ENCODE results near the gene HOXC6. TPM values are rescaled to one million over a fixed set of nuclear protein-coding genes. Genes with fewer than 3 reads are reported as not detected.
A peak's percentile ranks its signal among the peaks of the same experiment; 100 is the strongest.

Gene HOXC6
- polyA plus RNA-seq, 3 donors, result not detected

- no peak overlapping the region for H3K4me3 ChIP-seq (replicated peaks in 1 of 3; ENCODE audit: low read depth in 2 of 3, low read length in 3 of 3)
- H3K9me3 Mint-ChIP-seq, result peaks cover 15 to 76% (median 64%) of the 10 kb centered on the region in 7 donors
- H3K27me3 Mint-ChIP-seq (ENCODE audit: low read depth in 3 of 3), result peaks cover 97 to 100% (median 100%) of the 10 kb centered on the region in 3 donors
- H3K4me1 ChIP-seq (ENCODE audit: control insufficient read depth in 1 of 2, insufficient read depth in 2 of 2, low read length in 2 of 2), result peaks cover 24 to 27% of the 10 kb centered on the region in 2 donors
- peak overlapping the region in 1 of 2 donors; percentile 89 for H3K4me3 Mint-ChIP-seq
- H3K36me3 Mint-ChIP-seq, result peaks cover 10 to 24% of the 10 kb centered on the region in 2 donors
- intact Hi-C loops (cut with micrococcal nuclease), result loop anchor here in 1 of 2 donors (10.0 kb wide), 1 partner anchor 285 kb away; no protein-coding TSS in a partner anchor
- no peak overlapping the region for H3K27ac ChIP-seq (ENCODE audit: low read depth in 1 of 2, low read length in 2 of 2)
- H3K79me2 ChIP-seq (ENCODE audit: insufficient read depth, low read length), result no peaks in the 10 kb centered on the region
- H3K4me2 ChIP-seq (replicated peaks; ENCODE audit: extremely low read depth, low read length, poor library complexity, severe bottlenecking), result no peak overlapping the region
- TF ChIP-seq CTCF (IDR thresholded peaks at IDR 0.05), result peak; percentile 10
- DNase-seq, result no peak
- 4% methylated on average over 3 of the region's 7 CpGs for WGBS (ENCODE audit: insufficient coverage)
- H3K27ac Mint-ChIP-seq, result no peak overlapping the region
- no peaks in the 10 kb centered on the region for H3K36me3 ChIP-seq (replicated peaks in 1 of 2; ENCODE audit: control insufficient read depth in 1 of 2, insufficient read depth in 2 of 2, low read length in 2 of 2)
- no peaks in the 10 kb centered on the region for H4K20me1 ChIP-seq (ENCODE audit: insufficient read depth, low read length)
- peaks cover 91 to 100% of the 10 kb centered on the region in 2 donors for H3K27me3 ChIP-seq (ENCODE audit: control insufficient read depth in 2 of 2, insufficient read depth in 2 of 2, low read length in 2 of 2)
- H3K9ac ChIP-seq (ENCODE audit: insufficient read depth, low read length, poor library complexity, severe bottlenecking), result no peak overlapping the region
- H2AFZ ChIP-seq (ENCODE audit: insufficient read depth, low read depth, low read length, poor library complexity, severe bottlenecking), result no peak overlapping the region
- H3K9me3 ChIP-seq (replicated peaks in 1 of 2; ENCODE audit: control insufficient read depth in 1 of 2, insufficient read depth in 1 of 2, low read length in 2 of 2), result peaks cover 54 to 90% of the 10 kb centered on the region in 2 donors
- H3K4me1 Mint-ChIP-seq, result peaks cover 29% of the 10 kb centered on the region
Measured at GRCh38 chr12:53980104-53980801, 48.0 kb upstream of the HOXC6 start.

GRCh38 chr12:53980802-53981496 is 47.3 kb upstream of the HOXC6 start:
- Mint-ChIP-seq H3K36me3 (peaks cover 12 to 21% of the 10 kb centered on the region in 2 donors), H3K27ac (peak overlapping the region in 1 of 7 donors; percentile 6), H3K27me3 (ENCODE audit: low read depth in 3 of 3) (peaks cover 97 to 100% (median 100%) of the 10 kb centered on the region in 3 donors), H3K4me1 (peaks cover 28% of the 10 kb centered on the region), H3K9me3 (peaks cover 17 to 75% (median 64%) of the 10 kb centered on the region in 7 donors), H3K4me3 (peak overlapping the region in 1 of 2 donors; percentile 89)
- TF ChIP-seq CTCF (IDR thresholded peaks at IDR 0.05), result no peak
- no peak for DNase-seq
- Histone ChIP-seq H4K20me1 (ENCODE audit: insufficient read depth, low read length) (no peaks in the 10 kb centered on the region), H3K9ac (ENCODE audit: insufficient read depth, low read length, poor library complexity, severe bottlenecking) (no peak overlapping the region), H3K36me3 (replicated peaks in 1 of 2; ENCODE audit: control insufficient read depth in 1 of 2, insufficient read depth in 2 of 2, low read length in 2 of 2) (no peaks in the 10 kb centered on the region), H3K27ac (ENCODE audit: low read depth in 1 of 2, low read length in 2 of 2) (no peak overlapping the region), H3K9me3 (replicated peaks in 1 of 2; ENCODE audit: control insufficient read depth in 1 of 2, insufficient read depth in 1 of 2, low read length in 2 of 2) (peaks cover 55 to 91% of the 10 kb centered on the region in 2 donors), H3K27me3 (ENCODE audit: control insufficient read depth in 2 of 2, insufficient read depth in 2 of 2, low read length in 2 of 2) (peaks cover 90 to 100% of the 10 kb centered on the region in 2 donors), H3K4me3 (replicated peaks in 1 of 3; ENCODE audit: low read depth in 2 of 3, low read length in 3 of 3) (no peak overlapping the region), H3K4me1 (ENCODE audit: control insufficient read depth in 1 of 2, insufficient read depth in 2 of 2, low read length in 2 of 2) (peaks cover 30 to 32% of the 10 kb centered on the region in 2 donors), H3K79me2 (ENCODE audit: insufficient read depth, low read length) (no peaks in the 10 kb centered on the region), H2AFZ (ENCODE audit: insufficient read depth, low read depth, low read length, poor library complexity, severe bottlenecking) (no peak overlapping the region), H3K4me2 (replicated peaks; ENCODE audit: extremely low read depth, low read length, poor library complexity, severe bottlenecking) (no peak overlapping the region)
- intact Hi-C loops (cut with micrococcal nuclease), result loop anchor here in 1 of 2 donors (10.0 kb wide), 1 partner anchor 286 kb away; no protein-coding TSS in a partner anchor
- WGBS (ENCODE audit: insufficient coverage), result 14% methylated on average over 10 of the region's 15 CpGs

Measured in CD14-positive monocyte (primary cell).